ENCODE data around the gene SCAF8.
A peak's percentile ranks its signal among the peaks of the same experiment; 100 is the strongest.
"Not testable (repeated sequence)": the region's sequence is repeated elsewhere in the genome, so short reads cannot be mapped to it uniquely, and the experiment has no call there.

Gene SCAF8

GRCh38 chr6:154733626-154734382 is 588 bp downstream of the SCAF8 start:
- DNase-seq: peak; percentile 87

GRCh38 chr6:154736618-154737259 is 3.5 kb downstream of the SCAF8 start:
- DNase-seq: no peak

- DNase-seq: no peak
These were observed 4.2 kb downstream of the SCAF8 start for GRCh38 chr6:154737424-154737823.

- no peak for DNase-seq
These were observed 5.3 kb downstream of the SCAF8 start for GRCh38 chr6:154738551-154738961.

GRCh38 chr6:154740658-154741057 is 7.4 kb downstream of the SCAF8 start:
- DNase-seq: no peak

- no peak for DNase-seq
These were observed 9.7 kb downstream of the SCAF8 start for GRCh38 chr6:154742891-154743290.

GRCh38 chr6:154744029-154744745 is 11.0 kb downstream of the SCAF8 start:
- not testable (repeated sequence) for DNase-seq

GRCh38 chr6:154745243-154745642 is 12.0 kb downstream of the SCAF8 start:
- no peak for DNase-seq

- DNase-seq: no peak
These were observed 16.1 kb downstream of the SCAF8 start for GRCh38 chr6:154749341-154749740.

GRCh38 chr6:154751011-154751800 is 18.0 kb downstream of the SCAF8 start:
- DNase-seq: no peak

- no peak for DNase-seq
These were observed 18.8 kb downstream of the SCAF8 start for GRCh38 chr6:154752022-154752421.

- DNase-seq: no peak
These were observed 20.9 kb downstream of the SCAF8 start for GRCh38 chr6:154754152-154754551.

- DNase-seq: no peak
These were observed 24.3 kb downstream of the SCAF8 start for GRCh38 chr6:154757352-154758050.

- DNase-seq: no peak
These were observed 24.9 kb downstream of the SCAF8 start for GRCh38 chr6:154758125-154758524.

- no peak for DNase-seq
These were observed 30.4 kb downstream of the SCAF8 start for GRCh38 chr6:154763650-154764049.

- no peak for DNase-seq
These were observed 32.1 kb downstream of the SCAF8 start for GRCh38 chr6:154765273-154765672.

- no peak for DNase-seq
These were observed 33.1 kb downstream of the SCAF8 start for GRCh38 chr6:154766288-154766687.

GRCh38 chr6:154767003-154767723 is 33.9 kb downstream of the SCAF8 start:
- no peak for DNase-seq

GRCh38 chr6:154768280-154768679 is 35.1 kb downstream of the SCAF8 start:
- DNase-seq: no peak

GRCh38 chr6:154773610-154774089 is 40.4 kb downstream of the SCAF8 start:
- DNase-seq: no peak

GRCh38 chr6:154779157-154779556 is 45.9 kb downstream of the SCAF8 start:
- DNase-seq: not testable (repeated sequence)

- DNase-seq: no peak
These were observed 49.0 kb downstream of the SCAF8 start for GRCh38 chr6:154782193-154782592.
